Gastroesophageal sphincter (tissue), 3 donors: Measurements from ENCODE around the gene KRT83.

Experiments used
- CTCF ChIP-seq, 4 experiments: fragments of 200-600 bp in 2 of 4; fragments of 450-650 bp in 2 of 4; sonication (generic) in 1 of 4; IDR thresholded peaks; one replicate each; pipeline ENCODE4 v1.5.1; 2017 to 2019; ENCODE audit warnings: antibody characterized with exemption in 4 of 4, mild to moderate bottlenecking in 2 of 4, moderate library complexity in 2 of 4
- POLR2A ChIP-seq, 2 donors: fragments of 450-650 bp; IDR thresholded peaks; one replicate each; pipeline ENCODE4 v1.6.1; 2017; ENCODE audit warnings: antibody characterized with exemption in 2 of 2, mild to moderate bottlenecking in 2 of 2, moderate library complexity in 1 of 2

GRCh38 chr12:52318241-52318990 lies 2.8 kb downstream of the KRT83 start:
- TF ChIP-seq POLR2A (IDR thresholded peaks at IDR 0.05): no peak
- no peak for TF ChIP-seq CTCF (IDR thresholded peaks at IDR 0.05)
